Thoracic aorta (tissue), 2 donors: ENCODE data around the gene P2RX1. TPM values are rescaled to one million over a fixed set of nuclear protein-coding genes. Genes with fewer than 3 reads are reported as not detected.

ENCODE experiments used
- ATAC-seq: fragments of 150-250 bp; one replicate; pipeline ENCODE4 v1.8.0; 2017; ENCODE audit warnings: low read depth; ENCODE audit not compliant: insufficient number of reproducible peaks, low FRiP score
- DNase-seq: peaks from one replicate; pipeline ENCODE4 v3.0.0-alpha.2; 2020; ENCODE audit warnings: low spot score
- H3K27ac ChIP-seq, 2 donors: fragments of 200-600 bp; sonication (generic); 1 replicate in 1 of 2; 2 replicates in 1 of 2; pipeline ENCODE4 v1.5.1; 2016; ENCODE audit warnings: mild to moderate bottlenecking in 2 of 2, moderate library complexity in 2 of 2
- H3K27me3 ChIP-seq: fragments of 200-600 bp; sonication (generic); replicated peaks from 2 replicates; pipeline ENCODE4 v1.6.0; 2016; ENCODE audit warnings: mild to moderate bottlenecking; ENCODE audit not compliant: insufficient read depth
- H3K36me3 ChIP-seq: fragments of 200-600 bp; sonication (generic); one replicate; pipeline ENCODE4 v1.5.1; 2016
- H3K4me1 ChIP-seq, 2 donors: fragments of 200-600 bp; sonication (generic); 1 replicate in 1 of 2; 2 replicates in 1 of 2; pipeline versions ENCODE4 v1.5.1 to v1.6.0; 2016; ENCODE audit warnings: low read depth in 2 of 2, mild to moderate bottlenecking in 1 of 2; ENCODE audit not compliant: control insufficient read depth in 1 of 2
- H3K4me3 ChIP-seq: fragments of 200-600 bp; sonication (generic); 2 replicates; pipeline ENCODE4 v1.5.1; 2016; ENCODE audit warnings: mild to moderate bottlenecking
- H3K9me3 ChIP-seq: fragments of 200-600 bp; sonication (generic); 2 replicates; pipeline ENCODE4 v1.5.1; 2016
- CTCF ChIP-seq: fragments of 200-600 bp; sonication (generic); IDR thresholded peaks from one replicate; pipeline ENCODE4 v1.5.1; 2019; ENCODE audit warnings: antibody characterized with exemption
- total RNA-seq, 2 donors: library from RNA; depleted of rRNA; stranded (reverse); fragments of >200 nt; gene quantifications; one replicate each; pipeline versions ENCODE4 v1.1.0 to v1.2.3, GENCODE V29; 2016

Gene P2RX1
- total RNA-seq, 2 donors from 2014 or later = 0.63 to 7.3 TPM

GRCh38 chr17:3875317-3875716, 40.9 kb downstream of the P2RX1 start:
- ATAC-seq (no peak), DNase-seq (no peak)
- no peak for TF ChIP-seq CTCF
- Histone ChIP-seq H3K36me3 (peaks cover 4% of the 10 kb centered on the region), H3K4me3 (no peak overlapping the region), H3K27ac (no peak overlapping the region), H3K27me3 (no peaks in the 10 kb centered on the region), H3K4me1 (peaks cover 0 to 10% of the 10 kb centered on the region in 2 donors), H3K9me3 (no peaks in the 10 kb centered on the region)

GRCh38 chr17:3873862-3874261, 42.4 kb downstream of the P2RX1 start:
- peaks cover 4% of the 10 kb centered on the region for H3K36me3 ChIP-seq
- no peaks in the 10 kb centered on the region for H3K27me3 ChIP-seq
- no peak for TF ChIP-seq CTCF
- DNase-seq = no peak
- no peaks in the 10 kb centered on the region for H3K9me3 ChIP-seq
- no peak overlapping the region for H3K4me3 ChIP-seq
- H3K27ac ChIP-seq = no peak overlapping the region
- H3K4me1 ChIP-seq = peaks cover 0 to under 1% of the 10 kb centered on the region in 2 donors
- no peak for ATAC-seq

DNA sequence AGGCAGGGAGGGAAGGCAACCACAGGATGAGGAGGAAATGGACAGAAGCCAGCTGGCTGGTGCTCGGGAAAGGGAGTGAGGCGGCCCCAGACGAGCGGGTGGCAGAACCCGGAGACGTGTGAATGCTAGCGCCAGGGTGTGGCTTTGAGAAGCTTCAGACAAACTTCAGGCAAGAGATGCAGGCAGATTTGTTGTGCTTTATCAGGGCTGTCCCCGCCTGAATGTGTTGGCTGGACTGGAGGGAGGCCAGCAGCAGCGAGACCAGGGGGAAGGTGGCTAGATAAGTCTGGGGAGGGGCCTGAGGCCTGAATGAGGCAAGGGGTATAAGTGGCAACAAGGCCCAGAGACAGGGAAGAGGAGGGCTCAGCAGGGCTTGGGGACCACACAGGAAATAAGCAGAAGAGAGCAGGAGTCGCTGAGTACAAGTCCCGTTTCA, 45.4 kb downstream of the P2RX1 start:
- Histone ChIP-seq H3K4me1 (no peaks in the 10 kb centered on the region), H3K4me3 (no peak overlapping the region), H3K9me3 (no peaks in the 10 kb centered on the region), H3K27me3 (no peaks in the 10 kb centered on the region), H3K27ac (no peak overlapping the region), H3K36me3 (peaks cover 4% of the 10 kb centered on the region)
- TF ChIP-seq CTCF = no peak
- no peak for DNase-seq
- ATAC-seq = no peak

GRCh38 chr17:3867606-3868005, 48.7 kb downstream of the P2RX1 start:
- no peak overlapping the region for H3K27ac ChIP-seq
- H3K9me3 ChIP-seq = no peaks in the 10 kb centered on the region
- ATAC-seq (no peak), DNase-seq (no peak)
- H3K4me3 ChIP-seq = no peak overlapping the region
- no peak for TF ChIP-seq CTCF
- H3K4me1 ChIP-seq = peaks cover 5 to 14% of the 10 kb centered on the region in 2 donors
- H3K27me3 ChIP-seq = no peaks in the 10 kb centered on the region
- peaks cover 4% of the 10 kb centered on the region for H3K36me3 ChIP-seq

- ATAC-seq (no peak), DNase-seq (no peak)
- no peaks in the 10 kb centered on the region for H3K36me3 ChIP-seq
Observed at GRCh38 chr17:3867106-3867505, 49.2 kb downstream of the P2RX1 start.

More at GRCh38 chr17:3867106-3867505, 49.2 kb downstream of the P2RX1 start:
- TF ChIP-seq CTCF = no peak
- H3K4me3 ChIP-seq = no peak overlapping the region
- peaks cover 5 to 14% of the 10 kb centered on the region in 2 donors for H3K4me1 ChIP-seq
- H3K9me3 ChIP-seq = no peaks in the 10 kb centered on the region
- H3K27me3 ChIP-seq = no peaks in the 10 kb centered on the region
- no peak overlapping the region for H3K27ac ChIP-seq
